ENCODE results near the gene SLC35D3. TPM values are rescaled to one million over a fixed set of nuclear protein-coding genes. Genes with fewer than 3 reads are reported as not detected.
"Not testable (repeated sequence)": the region's sequence is repeated elsewhere in the genome, so short reads cannot be mapped to it uniquely, and the experiment has no call there.

SLC35D3 gene
- total RNA-seq, 5 donors from 2014 or later (not counting 1 experiment from before 2014, with no cell fraction given): not detected

GRCh38 chr6:136959935-136960334 lies 37.8 kb downstream of the SLC35D3 start:
- DNase-seq; H3K4me3 ChIP-seq (ENCODE audit: control insufficient read depth in 1 of 2, extremely low read depth in 1 of 2, low read length in 1 of 2); H3K4me1 Mint-ChIP-seq; ATAC-seq (replicated peaks in 1 of 4); H3K9me3 Mint-ChIP-seq; H3K9me3 ChIP-seq; CTCF ChIA-PET; H3K36me3 ChIP-seq (ENCODE audit: control insufficient read depth in 2 of 2, extremely low read depth in 1 of 2, insufficient read depth in 1 of 2, low read length in 1 of 2); H3K27ac ChIP-seq (ENCODE audit: low read length); H3K27ac Mint-ChIP-seq; POLR2A ChIA-PET; H3K36me3 Mint-ChIP-seq; H3K4me1 ChIP-seq (ENCODE audit: control insufficient read depth in 1 of 2, extremely low read depth in 1 of 2, insufficient read depth in 2 of 2, low read length in 2 of 2); H3K4me3 Mint-ChIP-seq: not testable (repeated sequence)
- peaks cover 3 to 19% of the 10 kb centered on the region in 2 donors for H3K27me3 Mint-ChIP-seq
- 96% methylated on average over 4 of the region's 6 CpGs for WGBS (ENCODE audit: insufficient coverage)
- H3K27me3 ChIP-seq (replicated peaks in 1 of 2; ENCODE audit: control insufficient read depth in 2 of 2, extremely low read depth in 1 of 2, insufficient read depth in 2 of 2, low read length in 1 of 2): peaks cover 0 to 12% of the 10 kb centered on the region in 2 experiments

DNA sequence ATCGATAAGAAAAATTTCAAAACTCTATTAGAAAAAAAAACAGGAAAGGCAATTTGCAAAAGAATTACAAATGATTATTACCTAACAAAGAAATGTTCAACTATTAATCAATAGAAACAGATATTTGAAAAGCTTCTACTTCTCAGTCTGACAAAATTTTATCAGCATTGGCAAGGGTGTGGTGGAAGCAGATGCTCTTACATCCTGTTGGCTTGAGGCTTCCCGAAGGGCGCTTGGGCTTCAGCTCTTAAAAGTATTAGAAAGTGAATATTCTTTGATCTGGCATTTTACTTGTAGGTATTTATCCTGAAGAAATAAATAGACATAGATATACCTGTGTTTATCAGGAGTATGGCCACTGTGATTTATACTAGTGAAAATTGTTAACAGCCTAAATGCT lies 38.7 kb downstream of the SLC35D3 start:
- H3K36me3 ChIP-seq (ENCODE audit: control insufficient read depth in 2 of 2, extremely low read depth in 1 of 2, insufficient read depth in 1 of 2, low read length in 1 of 2): no peaks in the 10 kb centered on the region
- no peaks in the 10 kb centered on the region for H3K9me3 Mint-ChIP-seq
- no peak overlapping the region for H3K27ac ChIP-seq (ENCODE audit: low read length)
- no peak overlapping the region for H3K4me3 ChIP-seq (ENCODE audit: control insufficient read depth in 1 of 2, extremely low read depth in 1 of 2, low read length in 1 of 2)
- no CpG with 5 or more reads among the region's 3 CpGs for WGBS (ENCODE audit: insufficient coverage)
- H3K4me1 ChIP-seq (ENCODE audit: control insufficient read depth in 1 of 2, extremely low read depth in 1 of 2, insufficient read depth in 2 of 2, low read length in 2 of 2): peaks cover 2 to 4% of the 10 kb centered on the region in 2 experiments
- H3K36me3 Mint-ChIP-seq: no peaks in the 10 kb centered on the region
- DNase-seq (no peak), ATAC-seq (replicated peaks in 1 of 4) (no peak)
- H3K4me1 Mint-ChIP-seq: peaks cover 6 to 9% (median 7%) of the 10 kb centered on the region in 3 donors
- peaks cover 4 to 19% of the 10 kb centered on the region in 2 donors for H3K27me3 Mint-ChIP-seq
- ChIA-PET CTCF (no interaction called here), POLR2A (no interaction called here)
- no peaks in the 10 kb centered on the region for H3K9me3 ChIP-seq
- no peak overlapping the region for H3K27ac Mint-ChIP-seq
- H3K4me3 Mint-ChIP-seq: no peak overlapping the region
- H3K27me3 ChIP-seq (replicated peaks in 1 of 2; ENCODE audit: control insufficient read depth in 2 of 2, extremely low read depth in 1 of 2, insufficient read depth in 2 of 2, low read length in 1 of 2): peaks cover 0 to 12% of the 10 kb centered on the region in 2 experiments

- Histone ChIP-seq H3K36me3 (ENCODE audit: control insufficient read depth in 2 of 2, extremely low read depth in 1 of 2, insufficient read depth in 1 of 2, low read length in 1 of 2) (no peaks in the 10 kb centered on the region), H3K27me3 (replicated peaks in 1 of 2; ENCODE audit: control insufficient read depth in 2 of 2, extremely low read depth in 1 of 2, insufficient read depth in 2 of 2, low read length in 1 of 2) (peaks cover 0 to 12% of the 10 kb centered on the region in 2 experiments), H3K4me3 (ENCODE audit: control insufficient read depth in 1 of 2, extremely low read depth in 1 of 2, low read length in 1 of 2) (no peak overlapping the region), H3K4me1 (ENCODE audit: control insufficient read depth in 1 of 2, extremely low read depth in 1 of 2, insufficient read depth in 2 of 2, low read length in 2 of 2) (peaks cover 2 to 4% of the 10 kb centered on the region in 2 experiments), H3K9me3 (no peaks in the 10 kb centered on the region), H3K27ac (ENCODE audit: low read length) (no peak overlapping the region)
- H3K4me1 Mint-ChIP-seq: peaks cover 3 to 5% (median 4%) of the 10 kb centered on the region in 3 donors
- POLR2A ChIA-PET: no interaction called here
- ATAC-seq (replicated peaks in 1 of 4): no peak
- 70% methylated on average over 3 of the region's 5 CpGs for WGBS (ENCODE audit: insufficient coverage)
- no peaks in the 10 kb centered on the region for H3K36me3 Mint-ChIP-seq
- DNase-seq: no peak
- H3K27me3 Mint-ChIP-seq: peaks cover 14 to 26% of the 10 kb centered on the region in 2 donors
- H3K4me3 Mint-ChIP-seq: no peak overlapping the region
- no peak overlapping the region for H3K27ac Mint-ChIP-seq
- H3K9me3 Mint-ChIP-seq: no peaks in the 10 kb centered on the region
- CTCF ChIA-PET: interaction anchor here in 1 of 2 donors (0.7 kb wide), 1 partner anchor 574 kb away, joined by 6 read pairs; no protein-coding TSS in a partner anchor
These were observed 39.7 kb downstream of the SLC35D3 start for GRCh38 chr6:136961848-136962247.

DNA sequence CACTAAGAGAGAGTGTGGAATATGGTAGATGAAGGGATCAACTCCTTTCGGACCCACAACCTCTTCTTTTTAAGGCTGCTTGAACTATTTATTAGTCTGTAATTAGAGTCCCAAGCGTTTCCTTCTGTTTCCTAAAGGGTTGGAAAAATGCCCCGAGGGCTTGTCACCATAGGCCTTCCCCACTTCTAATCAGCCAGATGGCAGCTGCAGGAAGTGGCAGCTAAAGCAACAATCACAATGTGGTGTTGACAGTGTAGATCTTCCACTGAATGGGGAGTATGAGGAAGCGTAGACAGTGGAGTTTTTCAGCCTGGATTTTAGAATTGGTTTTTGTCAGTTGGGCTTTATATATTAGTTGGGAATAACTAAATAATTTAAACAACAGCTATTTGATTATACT lies 40.6 kb downstream of the SLC35D3 start:
- no peaks in the 10 kb centered on the region for H3K36me3 ChIP-seq (ENCODE audit: control insufficient read depth in 2 of 2, extremely low read depth in 1 of 2, insufficient read depth in 1 of 2, low read length in 1 of 2)
- ATAC-seq (replicated peaks in 1 of 4) (no peak), DNase-seq (no peak)
- H3K4me1 ChIP-seq (ENCODE audit: control insufficient read depth in 1 of 2, extremely low read depth in 1 of 2, insufficient read depth in 2 of 2, low read length in 2 of 2): no peaks in the 10 kb centered on the region
- Mint-ChIP-seq H3K36me3 (no peaks in the 10 kb centered on the region), H3K9me3 (no peaks in the 10 kb centered on the region), H3K4me1 (no peaks in the 10 kb centered on the region), H3K4me3 (no peak overlapping the region), H3K27ac (no peak overlapping the region), H3K27me3 (peaks cover 22 to 30% of the 10 kb centered on the region in 2 donors)
- no peak overlapping the region for H3K27ac ChIP-seq (ENCODE audit: low read length)
- WGBS (ENCODE audit: insufficient coverage): no CpG with 5 or more reads among the region's 4 CpGs
- CTCF ChIA-PET: no interaction called here
- no peaks in the 10 kb centered on the region for H3K9me3 ChIP-seq
- no peak overlapping the region for H3K4me3 ChIP-seq (ENCODE audit: control insufficient read depth in 1 of 2, extremely low read depth in 1 of 2, low read length in 1 of 2)
- peaks cover 0 to 13% of the 10 kb centered on the region in 2 experiments for H3K27me3 ChIP-seq (replicated peaks in 1 of 2; ENCODE audit: control insufficient read depth in 2 of 2, extremely low read depth in 1 of 2, insufficient read depth in 2 of 2, low read length in 1 of 2)
- POLR2A ChIA-PET: no interaction called here

DNA sequence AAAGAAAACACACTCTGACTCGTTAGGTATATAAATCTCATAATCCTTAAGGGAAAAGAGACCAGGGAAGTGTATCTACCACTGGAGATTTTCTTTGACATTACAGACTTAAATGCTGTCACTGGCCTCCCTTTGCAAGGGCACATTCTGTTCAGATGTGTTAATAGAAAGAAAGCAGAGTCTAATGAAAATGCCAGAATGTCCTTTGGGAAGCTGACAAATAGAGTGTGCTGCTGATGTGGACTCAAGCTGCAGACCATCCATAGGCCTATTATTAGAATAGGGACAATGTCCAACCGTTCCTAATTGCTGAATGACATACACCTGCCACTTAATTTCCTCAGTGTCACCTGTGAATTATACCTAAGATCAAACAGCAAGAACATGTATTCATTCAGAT lies 41.2 kb downstream of the SLC35D3 start:
- Histone ChIP-seq H3K9me3 (no peaks in the 10 kb centered on the region), H3K27ac (ENCODE audit: low read length) (no peak overlapping the region), H3K36me3 (ENCODE audit: control insufficient read depth in 2 of 2, extremely low read depth in 1 of 2, insufficient read depth in 1 of 2, low read length in 1 of 2) (no peaks in the 10 kb centered on the region), H3K4me3 (ENCODE audit: control insufficient read depth in 1 of 2, extremely low read depth in 1 of 2, low read length in 1 of 2) (no peak overlapping the region), H3K4me1 (ENCODE audit: control insufficient read depth in 1 of 2, extremely low read depth in 1 of 2, insufficient read depth in 2 of 2, low read length in 2 of 2) (peaks cover 0 to 4% of the 10 kb centered on the region in 2 experiments), H3K27me3 (replicated peaks in 1 of 2; ENCODE audit: control insufficient read depth in 2 of 2, extremely low read depth in 1 of 2, insufficient read depth in 2 of 2, low read length in 1 of 2) (peaks cover 0 to 15% of the 10 kb centered on the region in 2 experiments)
- ATAC-seq (replicated peaks in 1 of 4): no peak
- WGBS (ENCODE audit: insufficient coverage): 86% methylated on average over 1 of the region's 2 CpGs
- no peaks in the 10 kb centered on the region for H3K9me3 Mint-ChIP-seq
- no peak overlapping the region for H3K4me3 Mint-ChIP-seq
- ChIA-PET CTCF (interaction anchor here in 1 of 2 donors (0.7 kb wide), 1 partner anchor 240 kb away, joined by 3 read pairs; no protein-coding TSS in a partner anchor), POLR2A (no interaction called here)
- no peak overlapping the region for H3K27ac Mint-ChIP-seq
- H3K27me3 Mint-ChIP-seq: peaks cover 24 to 36% of the 10 kb centered on the region in 2 donors
- peaks cover 0 to 3% (median 1%) of the 10 kb centered on the region in 3 donors for H3K4me1 Mint-ChIP-seq
- DNase-seq: no peak
- H3K36me3 Mint-ChIP-seq: no peaks in the 10 kb centered on the region

GRCh38 chr6:136964398-136964797 lies 42.3 kb downstream of the SLC35D3 start:
- ChIA-PET CTCF (no interaction called here), POLR2A (no interaction called here)
- Mint-ChIP-seq H3K9me3 (no peaks in the 10 kb centered on the region), H3K4me3 (no peak overlapping the region), H3K4me1 (peaks cover 0 to 4% (median 2%) of the 10 kb centered on the region in 3 donors), H3K27ac (no peak overlapping the region), H3K27me3 (peaks cover 27 to 35% of the 10 kb centered on the region in 2 donors), H3K36me3 (no peaks in the 10 kb centered on the region)
- peaks cover 0 to 5% of the 10 kb centered on the region in 2 experiments for H3K4me1 ChIP-seq (ENCODE audit: control insufficient read depth in 1 of 2, extremely low read depth in 1 of 2, insufficient read depth in 2 of 2, low read length in 2 of 2)
- no peaks in the 10 kb centered on the region for H3K36me3 ChIP-seq (ENCODE audit: control insufficient read depth in 2 of 2, extremely low read depth in 1 of 2, insufficient read depth in 1 of 2, low read length in 1 of 2)
- no peak for ATAC-seq (replicated peaks in 1 of 4)
- no peak overlapping the region for H3K4me3 ChIP-seq (ENCODE audit: control insufficient read depth in 1 of 2, extremely low read depth in 1 of 2, low read length in 1 of 2)
- no peaks in the 10 kb centered on the region for H3K9me3 ChIP-seq
- DNase-seq: no peak
- 80% methylated on average over 1 of the region's 2 CpGs for WGBS (ENCODE audit: insufficient coverage)
- H3K27ac ChIP-seq (ENCODE audit: low read length): no peak overlapping the region
- peaks cover 0 to 19% of the 10 kb centered on the region in 2 experiments for H3K27me3 ChIP-seq (replicated peaks in 1 of 2; ENCODE audit: control insufficient read depth in 2 of 2, extremely low read depth in 1 of 2, insufficient read depth in 2 of 2, low read length in 1 of 2)

Data from T-cell (primary cell).